ENCODE measurements around the gene MX2.

DNA sequence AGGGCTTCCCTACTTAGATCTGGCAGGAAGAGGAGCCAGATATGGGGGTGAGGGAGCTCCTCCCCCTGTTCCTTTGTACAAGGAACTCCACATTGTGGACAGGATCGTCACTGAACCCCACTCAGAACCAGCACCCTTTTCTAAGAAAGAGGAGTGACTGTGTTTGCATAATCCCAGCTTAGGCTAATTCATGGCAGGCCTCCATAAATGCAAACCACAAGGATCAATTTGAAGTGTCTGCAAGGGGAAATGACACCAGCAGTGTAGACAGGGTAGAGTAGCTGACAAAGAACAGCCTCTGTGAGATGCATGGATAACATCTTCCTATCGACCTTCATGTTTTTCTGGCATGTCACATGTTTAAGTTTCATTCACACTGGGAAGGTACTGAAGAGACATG is 75.9 kb downstream of the MX2 start:
- TF ChIP-seq, protein P1, sequence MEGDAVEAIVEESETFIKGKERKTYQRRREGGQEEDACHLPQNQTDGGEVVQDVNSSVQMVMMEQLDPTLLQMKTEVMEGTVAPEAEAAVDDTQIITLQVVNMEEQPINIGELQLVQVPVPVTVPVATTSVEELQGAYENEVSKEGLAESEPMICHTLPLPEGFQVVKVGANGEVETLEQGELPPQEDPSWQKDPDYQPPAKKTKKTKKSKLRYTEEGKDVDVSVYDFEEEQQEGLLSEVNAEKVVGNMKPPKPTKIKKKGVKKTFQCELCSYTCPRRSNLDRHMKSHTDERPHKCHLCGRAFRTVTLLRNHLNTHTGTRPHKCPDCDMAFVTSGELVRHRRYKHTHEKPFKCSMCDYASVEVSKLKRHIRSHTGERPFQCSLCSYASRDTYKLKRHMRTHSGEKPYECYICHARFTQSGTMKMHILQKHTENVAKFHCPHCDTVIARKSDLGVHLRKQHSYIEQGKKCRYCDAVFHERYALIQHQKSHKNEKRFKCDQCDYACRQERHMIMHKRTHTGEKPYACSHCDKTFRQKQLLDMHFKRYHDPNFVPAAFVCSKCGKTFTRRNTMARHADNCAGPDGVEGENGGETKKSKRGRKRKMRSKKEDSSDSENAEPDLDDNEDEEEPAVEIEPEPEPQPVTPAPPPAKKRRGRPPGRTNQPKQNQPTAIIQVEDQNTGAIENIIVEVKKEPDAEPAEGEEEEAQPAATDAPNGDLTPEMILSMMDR (IDR thresholded peaks at IDR 0.05 in 2 of 3, conservative IDR thresholded peaks at IDR 0.05 in 1 of 3; ENCODE audit: control insufficient read depth in 2 of 3, extremely low read depth in 1 of 3, insufficient read depth in 1 of 3, low read depth in 3 of 3, low read length in 3 of 3) = no peak
- TF ChIP-seq, protein P2, sequence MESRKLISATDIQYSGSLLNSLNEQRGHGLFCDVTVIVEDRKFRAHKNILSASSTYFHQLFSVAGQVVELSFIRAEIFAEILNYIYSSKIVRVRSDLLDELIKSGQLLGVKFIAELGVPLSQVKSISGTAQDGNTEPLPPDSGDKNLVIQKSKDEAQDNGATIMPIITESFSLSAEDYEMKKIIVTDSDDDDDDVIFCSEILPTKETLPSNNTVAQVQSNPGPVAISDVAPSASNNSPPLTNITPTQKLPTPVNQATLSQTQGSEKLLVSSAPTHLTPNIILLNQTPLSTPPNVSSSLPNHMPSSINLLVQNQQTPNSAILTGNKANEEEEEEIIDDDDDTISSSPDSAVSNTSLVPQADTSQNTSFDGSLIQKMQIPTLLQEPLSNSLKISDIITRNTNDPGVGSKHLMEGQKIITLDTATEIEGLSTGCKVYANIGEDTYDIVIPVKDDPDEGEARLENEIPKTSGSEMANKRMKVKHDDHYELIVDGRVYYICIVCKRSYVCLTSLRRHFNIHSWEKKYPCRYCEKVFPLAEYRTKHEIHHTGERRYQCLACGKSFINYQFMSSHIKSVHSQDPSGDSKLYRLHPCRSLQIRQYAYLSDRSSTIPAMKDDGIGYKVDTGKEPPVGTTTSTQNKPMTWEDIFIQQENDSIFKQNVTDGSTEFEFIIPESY (IDR thresholded peaks at IDR 0.05) = no peak
- TF ChIP-seq CEBPB (IDR thresholded peaks at IDR 0.05; ENCODE audit: borderline replicate concordance in 1 of 2, low read depth in 2 of 2, low read length in 2 of 2) = no peak
- TF ChIP-seq EP300 (IDR thresholded peaks at IDR 0.05; ENCODE audit: borderline replicate concordance in 1 of 2, control insufficient read depth in 1 of 2, low read depth in 2 of 2, low read length in 2 of 2) = no peak
- no peak for TF ChIP-seq FOXM1 (IDR thresholded peaks at IDR 0.05; ENCODE audit: low read depth, low read length)

All from GM12878 (cell line).